ENCODE measurements around the gene KNDC1.

The KNDC1 gene

DNA sequence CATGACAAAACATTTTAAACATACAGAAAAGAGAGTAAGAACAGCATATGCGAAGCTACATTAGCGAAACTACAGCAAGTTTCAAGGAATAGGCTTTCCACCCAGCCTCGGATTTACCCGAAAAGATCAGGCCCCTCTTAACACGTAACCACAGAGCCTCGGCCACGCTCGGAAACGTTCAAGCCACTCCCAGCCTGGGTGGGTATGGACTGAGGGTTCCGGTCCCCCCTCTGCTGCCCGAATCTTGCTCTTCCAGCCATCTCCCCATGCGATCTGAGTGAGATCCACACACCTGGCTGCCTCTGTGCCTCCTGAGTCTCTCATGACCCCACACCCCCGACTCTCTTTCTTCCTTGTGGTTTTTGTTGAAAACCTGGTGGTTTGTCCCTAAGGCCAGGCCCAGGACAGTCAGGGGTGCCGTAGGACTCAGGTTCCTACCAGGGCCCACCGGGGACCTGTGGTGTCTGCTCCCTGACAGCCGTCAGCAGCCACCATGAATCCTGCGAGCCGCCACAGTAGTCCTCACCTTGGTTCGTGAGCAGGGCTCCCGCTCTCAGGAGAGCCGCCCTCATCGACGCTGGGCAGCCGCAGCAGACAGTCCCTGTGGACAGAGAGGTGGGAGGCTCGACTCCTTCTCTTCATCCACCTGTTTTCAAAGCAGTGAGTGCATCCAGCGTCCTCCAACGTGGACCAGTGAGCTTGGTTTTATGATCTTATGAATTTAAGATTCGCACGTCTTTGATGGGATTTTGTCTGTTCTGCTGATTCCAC lies 18.5 kb downstream of the KNDC1 start:
- DNase-seq (ENCODE audit: low spot score): no peak

DNA sequence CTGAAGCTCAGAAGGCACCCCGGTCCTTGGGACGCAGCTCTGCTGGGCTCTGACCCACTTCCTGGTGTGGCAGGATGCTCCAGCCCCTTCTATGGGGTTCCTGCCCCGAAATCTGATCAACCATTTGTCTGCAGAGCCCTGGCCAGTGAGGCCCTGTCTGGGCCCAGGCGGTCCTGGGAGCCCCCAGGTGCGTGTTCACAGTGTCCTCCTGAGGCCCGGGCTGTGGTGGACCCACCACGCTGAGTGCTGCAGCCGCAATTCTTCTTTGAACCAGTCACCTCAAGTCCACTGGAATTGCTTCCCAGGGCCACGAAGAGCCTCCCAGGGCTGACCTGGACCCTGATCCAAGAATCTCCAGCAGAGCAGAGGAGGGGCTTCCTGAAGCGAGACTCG lies 19.1 kb downstream of the KNDC1 start:
- DNase-seq (ENCODE audit: low spot score): no peak

DNA sequence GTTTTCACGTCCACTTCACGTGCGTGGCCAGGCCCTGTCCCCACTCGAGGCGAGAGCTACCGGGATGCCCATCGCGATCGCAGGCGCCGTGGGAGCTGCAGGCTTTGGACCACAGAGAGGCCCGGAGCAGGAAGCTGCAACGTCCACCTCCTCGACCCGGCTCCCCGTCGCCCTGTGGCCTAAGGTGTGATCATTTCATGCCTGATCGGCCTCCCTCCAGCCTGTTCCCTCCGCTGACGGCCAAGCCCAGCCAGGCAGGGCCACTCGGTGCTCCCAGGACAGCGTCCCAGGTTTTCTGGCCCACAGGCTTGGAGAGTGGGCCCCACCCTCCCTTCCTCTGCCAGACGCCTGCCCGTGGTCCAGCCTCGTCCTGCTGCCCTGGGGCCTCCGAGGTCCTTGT lies 19.6 kb downstream of the KNDC1 start:
- no peak for DNase-seq (ENCODE audit: low spot score)

DNA sequence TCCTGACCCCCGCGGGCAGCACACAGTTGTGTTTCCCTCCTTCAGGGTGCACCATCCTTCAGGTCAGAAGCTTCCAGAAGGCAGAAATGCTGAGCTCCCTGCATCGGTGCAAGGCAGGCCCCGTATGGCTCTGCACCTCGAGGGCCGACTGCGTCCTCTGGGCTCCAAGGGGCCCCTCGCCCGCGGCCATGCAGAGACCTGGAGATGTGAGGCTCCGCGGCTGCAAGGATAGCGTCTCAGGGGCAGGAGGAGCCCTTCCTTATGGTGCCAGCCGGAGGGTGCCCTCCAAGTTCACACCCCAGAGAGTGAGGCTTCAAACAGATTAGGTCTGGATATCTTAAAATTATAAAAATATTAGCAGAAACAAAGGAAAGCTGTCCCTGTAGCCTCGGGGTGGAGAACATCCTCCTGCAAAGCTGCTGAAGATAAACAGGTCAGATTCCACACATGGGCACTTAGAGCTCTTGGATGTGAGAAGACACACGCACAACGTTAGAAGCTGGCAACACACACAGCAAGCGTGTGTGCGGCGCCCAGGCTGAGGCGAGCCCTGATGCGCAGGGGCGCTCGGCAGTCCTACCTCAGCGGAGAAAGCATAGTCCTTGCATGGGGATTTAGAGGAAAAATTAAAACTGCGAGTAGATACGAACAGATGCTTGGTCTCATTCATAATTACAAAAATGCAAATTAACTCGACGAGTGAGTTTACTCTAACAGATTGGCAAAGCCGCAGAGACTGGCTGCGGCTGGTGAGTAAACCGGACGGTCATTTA lies 20.4 kb downstream of the KNDC1 start:
- DNase-seq (ENCODE audit: low spot score): no peak

DNA sequence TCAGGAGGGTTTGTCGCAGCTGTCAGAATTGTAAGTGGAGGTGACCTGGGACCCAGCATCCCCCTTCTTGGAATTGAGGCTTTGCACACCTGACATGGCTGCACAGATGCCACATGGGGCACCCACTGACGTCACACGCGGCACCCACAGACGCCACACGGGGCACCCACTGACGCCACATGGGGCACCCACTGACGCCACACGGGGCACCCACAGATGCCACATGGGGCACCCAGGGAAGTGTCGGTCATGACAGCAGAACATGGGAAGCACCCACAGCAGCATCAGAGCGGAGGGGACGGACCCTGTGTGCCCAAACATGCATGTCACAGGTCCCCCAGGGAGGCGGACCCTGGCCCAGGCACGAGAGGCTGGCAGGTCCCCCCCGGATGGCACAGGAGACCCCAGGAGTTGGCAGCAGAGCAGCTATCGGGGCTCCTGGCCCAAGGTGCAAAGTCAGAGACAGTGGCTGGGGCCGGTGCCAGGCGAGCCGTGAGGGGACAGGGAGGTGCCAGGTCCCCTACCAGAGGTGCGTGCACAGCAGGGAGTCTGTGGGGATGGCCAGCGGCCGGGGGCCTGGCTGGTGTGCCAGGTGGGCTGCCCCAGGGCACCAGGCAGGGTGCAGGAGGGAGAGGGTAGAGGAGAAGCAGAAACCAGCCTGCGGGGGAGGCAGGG lies 21.1 kb downstream of the KNDC1 start:
- no peak for DNase-seq (ENCODE audit: low spot score)

DNA sequence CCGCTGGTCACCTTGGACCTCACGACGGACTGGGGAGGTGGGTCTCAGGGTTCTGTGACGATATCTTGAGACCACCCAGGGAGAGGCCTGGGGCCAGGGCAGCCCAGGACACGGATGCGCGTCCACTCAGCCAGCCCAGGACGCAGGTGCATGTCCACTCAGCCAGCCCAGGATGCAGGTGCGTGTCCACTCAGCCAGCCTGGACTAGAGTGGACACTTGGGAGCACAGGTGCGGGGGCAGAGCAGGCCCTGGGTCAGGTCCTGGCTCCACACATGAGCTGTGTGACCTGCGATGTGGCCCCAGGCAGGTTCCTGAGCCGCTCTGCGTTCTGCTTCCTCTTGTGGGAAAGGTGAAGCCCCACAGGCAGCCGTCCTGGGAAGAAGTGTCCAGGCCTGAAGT lies 22.2 kb downstream of the KNDC1 start:
- DNase-seq (ENCODE audit: low spot score): no peak

DNA sequence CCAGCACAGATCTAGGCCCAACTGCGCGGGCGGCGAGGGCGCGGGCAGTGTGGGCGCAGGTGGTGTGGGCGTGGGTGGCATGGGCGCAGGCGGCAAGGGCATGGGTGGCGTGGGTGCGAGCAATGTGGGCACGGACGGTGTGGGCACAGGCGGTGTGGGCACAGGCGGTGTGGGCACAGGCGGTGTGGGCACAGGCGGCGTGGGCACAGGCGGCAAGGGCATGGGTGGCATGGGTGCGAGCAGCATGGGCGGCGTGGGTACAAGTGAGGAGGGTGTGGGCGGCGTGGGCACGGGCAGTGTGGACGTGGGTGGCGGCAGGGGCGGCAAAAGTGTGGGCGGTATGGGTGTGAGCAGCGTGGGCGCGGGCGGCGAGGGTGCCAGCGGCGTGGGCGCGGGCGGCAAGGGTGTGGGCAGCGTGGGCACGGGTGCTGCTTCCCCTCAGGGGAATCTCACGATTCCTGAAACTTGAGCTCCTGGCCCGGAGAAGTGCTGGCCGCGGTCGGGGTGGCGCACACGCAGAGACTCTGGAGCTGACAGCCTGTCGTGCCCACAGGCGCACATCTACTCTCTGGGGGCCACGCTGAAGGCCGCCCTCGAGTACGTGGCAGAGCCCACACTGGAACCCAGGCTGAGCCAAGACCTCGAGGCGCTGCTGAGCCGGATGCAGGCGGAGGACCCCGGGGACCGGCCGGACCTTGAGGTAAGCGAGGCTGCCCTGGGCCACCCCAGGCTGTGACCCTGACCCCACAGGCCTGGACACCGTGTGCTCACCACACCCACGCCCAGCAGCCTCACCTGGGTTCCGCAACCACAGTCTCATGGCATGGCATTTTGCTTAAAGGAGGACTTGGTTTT lies 23.0 kb downstream of the KNDC1 start:
- no peak for DNase-seq (ENCODE audit: low spot score)

DNA sequence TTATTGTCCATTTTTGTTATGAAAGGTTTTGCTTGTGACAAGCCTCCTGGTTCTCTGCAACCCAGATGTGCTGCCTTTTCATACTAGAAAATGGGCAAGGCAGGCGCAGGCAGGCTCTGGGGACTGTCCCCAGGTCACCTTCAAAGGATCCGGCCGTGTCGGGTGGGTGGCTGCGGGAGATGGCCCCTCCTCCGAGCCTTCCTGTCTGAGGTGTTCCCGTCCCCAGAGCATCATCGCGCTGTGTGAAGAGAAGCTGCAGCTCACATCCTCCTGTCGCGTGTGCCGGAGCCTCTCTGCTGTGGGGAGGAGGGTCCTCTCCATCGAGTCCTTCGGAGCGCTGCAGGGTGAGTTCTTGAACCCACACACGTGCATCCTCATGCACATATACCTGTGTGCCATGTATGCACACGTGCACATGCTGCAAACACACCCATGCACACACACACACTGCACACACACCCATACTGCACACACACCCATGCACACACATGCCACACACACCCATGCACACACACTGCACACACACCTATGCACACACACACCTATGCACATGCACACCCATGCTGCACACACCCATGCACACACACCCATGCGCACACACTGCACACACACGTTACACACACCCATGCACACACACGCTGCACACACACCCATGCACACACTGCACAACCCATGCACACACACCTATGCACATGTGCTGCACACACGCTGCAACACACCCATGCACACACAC lies 23.8 kb downstream of the KNDC1 start:
- DNase-seq (ENCODE audit: low spot score): no peak

DNA sequence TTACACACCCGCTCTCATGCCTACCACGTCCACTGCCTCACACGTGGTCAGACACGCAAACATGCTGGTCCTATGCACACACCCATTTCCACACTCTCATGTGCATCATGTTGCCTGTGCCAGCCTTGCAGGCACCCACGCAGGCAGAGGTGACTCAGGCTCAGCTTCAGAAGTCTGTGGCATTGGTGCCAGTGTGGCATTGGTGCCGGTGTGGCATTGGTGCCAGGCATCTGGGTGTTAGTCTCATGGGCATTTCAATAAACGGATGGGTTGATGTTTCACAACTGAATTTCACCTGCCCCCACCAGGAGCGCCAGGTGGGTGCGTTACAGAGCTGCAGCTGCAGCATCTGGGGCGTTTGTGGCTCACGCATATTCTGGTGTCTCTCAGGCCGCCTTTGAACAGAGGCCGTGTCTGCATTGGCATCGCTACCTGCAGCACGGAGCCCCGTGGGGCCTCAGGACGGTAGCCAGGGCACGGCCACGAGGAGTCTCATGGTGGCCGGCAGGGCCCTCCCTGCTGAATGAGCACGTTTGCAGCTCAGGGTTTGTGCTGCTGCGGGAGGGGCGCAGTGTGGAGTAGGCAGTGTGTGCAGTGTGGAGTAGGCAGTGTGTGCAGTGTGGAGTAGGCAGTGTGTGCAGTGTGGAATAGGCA lies 24.7 kb downstream of the KNDC1 start:
- DNase-seq (ENCODE audit: low spot score): no peak

DNA sequence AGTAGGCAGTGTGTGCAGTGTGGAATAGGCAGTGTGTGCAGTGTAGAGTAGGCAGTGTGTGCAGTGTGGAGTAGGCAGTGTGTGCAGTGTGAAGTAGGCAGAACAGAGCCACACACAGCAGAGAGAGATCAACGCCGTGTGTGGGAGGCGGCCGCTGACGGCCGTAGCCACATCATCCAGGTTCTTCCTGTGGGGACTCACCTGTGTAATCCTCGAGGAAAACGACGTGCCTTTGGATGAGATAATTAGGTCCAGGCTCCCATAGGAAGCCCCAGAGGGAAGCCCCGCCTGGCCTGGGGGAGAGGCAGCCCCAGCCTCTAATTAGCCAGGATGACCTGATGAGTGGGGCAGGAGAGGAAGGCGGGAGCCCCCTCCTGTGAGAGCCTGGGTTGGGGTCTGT lies 25.4 kb downstream of the KNDC1 start:
- no peak for DNase-seq (ENCODE audit: low spot score)

DNA sequence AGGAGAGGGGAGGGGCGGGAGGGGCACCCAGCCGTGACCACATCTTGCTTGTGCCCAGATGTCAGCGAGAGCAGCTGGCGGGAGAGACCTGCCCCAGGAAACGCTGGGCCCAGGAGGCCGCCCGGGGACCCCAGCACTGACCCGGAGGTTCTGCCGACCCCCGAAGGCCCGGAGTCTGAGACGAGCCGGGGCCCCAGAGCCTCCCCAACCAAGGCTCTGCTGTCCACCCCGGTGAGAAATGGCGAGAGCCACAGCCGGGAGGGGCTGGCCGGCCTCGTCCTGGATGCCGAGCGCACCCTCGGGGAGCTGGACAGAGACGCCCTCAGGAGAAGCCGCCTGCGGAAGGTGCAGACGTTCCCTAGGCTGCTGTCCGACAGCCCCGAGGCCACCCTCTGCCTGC lies 25.9 kb downstream of the KNDC1 start:
- no peak for DNase-seq (ENCODE audit: low spot score)

DNA sequence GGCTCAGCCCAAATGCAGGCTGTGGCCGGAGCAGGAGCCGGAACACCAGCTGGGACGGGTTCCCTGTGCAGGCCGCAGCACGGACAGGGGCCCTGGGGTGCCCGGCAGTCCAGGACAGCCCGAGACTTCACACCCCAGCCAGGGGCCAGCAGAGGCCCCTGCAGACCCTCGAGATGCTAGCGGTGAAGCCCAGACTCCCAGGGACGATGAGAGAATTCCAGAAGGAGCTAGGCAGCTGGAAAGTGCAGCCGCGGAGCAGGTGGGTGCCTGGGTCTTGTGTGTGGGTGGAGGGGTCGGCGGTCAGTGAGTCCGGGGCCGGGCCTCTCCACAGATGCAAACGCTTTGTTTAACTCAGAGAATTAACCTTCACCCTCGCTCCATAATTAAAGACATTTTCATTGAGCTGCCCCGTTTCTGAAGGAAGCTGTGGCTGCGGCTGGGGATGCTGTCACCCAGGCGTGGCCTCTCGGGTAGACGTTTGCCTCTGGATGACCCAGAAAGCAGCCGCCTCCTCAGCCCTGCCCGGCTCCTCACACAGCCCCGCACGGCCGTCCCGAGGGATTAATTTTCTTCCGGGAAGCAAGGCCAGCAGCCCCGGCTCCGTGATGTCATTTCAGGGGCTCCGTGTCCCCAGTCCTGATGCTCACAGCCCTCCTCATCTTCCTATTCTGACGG lies 26.5 kb downstream of the KNDC1 start:
- no peak for DNase-seq (ENCODE audit: low spot score)

DNA sequence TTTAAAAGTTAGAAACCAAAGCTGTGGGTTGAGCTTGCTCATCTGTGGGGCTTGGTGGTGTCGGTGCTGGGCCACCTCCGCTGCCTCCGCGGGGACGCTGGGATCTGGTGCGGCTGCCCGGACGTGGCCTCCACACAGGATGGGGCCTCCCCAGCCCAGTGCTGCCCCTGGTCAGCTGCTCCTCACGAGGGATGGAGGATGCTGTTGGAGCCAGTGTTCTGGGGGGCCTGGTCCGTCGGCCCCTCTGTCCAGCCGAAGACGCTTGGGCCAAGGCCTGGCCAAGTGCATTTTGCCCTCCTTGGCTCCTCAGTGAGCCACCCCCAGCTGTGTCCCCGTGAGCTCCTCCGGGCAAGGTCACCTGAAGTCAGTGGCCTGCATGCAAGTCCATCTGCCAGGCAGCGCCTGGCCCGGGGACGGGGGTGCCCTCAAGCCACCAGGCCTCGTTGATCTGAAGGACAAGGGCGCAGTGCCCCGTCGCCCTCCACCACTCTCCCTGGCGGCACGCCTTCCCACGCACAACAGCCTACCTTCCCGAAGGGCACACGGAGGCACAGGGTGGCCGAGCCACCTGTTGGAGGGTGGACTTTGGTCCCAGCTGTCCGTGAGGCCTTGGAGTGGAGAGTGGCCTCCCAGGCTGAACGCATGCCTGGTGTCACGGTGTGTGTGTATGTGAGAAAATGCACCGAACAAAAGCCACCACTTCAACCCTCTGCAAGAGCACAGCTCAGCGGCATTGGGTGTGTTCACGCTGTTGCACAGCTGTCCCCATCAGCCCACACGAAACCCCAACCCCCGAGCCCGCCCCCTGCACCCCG lies 27.3 kb downstream of the KNDC1 start:
- no peak for DNase-seq (ENCODE audit: low spot score)

DNA sequence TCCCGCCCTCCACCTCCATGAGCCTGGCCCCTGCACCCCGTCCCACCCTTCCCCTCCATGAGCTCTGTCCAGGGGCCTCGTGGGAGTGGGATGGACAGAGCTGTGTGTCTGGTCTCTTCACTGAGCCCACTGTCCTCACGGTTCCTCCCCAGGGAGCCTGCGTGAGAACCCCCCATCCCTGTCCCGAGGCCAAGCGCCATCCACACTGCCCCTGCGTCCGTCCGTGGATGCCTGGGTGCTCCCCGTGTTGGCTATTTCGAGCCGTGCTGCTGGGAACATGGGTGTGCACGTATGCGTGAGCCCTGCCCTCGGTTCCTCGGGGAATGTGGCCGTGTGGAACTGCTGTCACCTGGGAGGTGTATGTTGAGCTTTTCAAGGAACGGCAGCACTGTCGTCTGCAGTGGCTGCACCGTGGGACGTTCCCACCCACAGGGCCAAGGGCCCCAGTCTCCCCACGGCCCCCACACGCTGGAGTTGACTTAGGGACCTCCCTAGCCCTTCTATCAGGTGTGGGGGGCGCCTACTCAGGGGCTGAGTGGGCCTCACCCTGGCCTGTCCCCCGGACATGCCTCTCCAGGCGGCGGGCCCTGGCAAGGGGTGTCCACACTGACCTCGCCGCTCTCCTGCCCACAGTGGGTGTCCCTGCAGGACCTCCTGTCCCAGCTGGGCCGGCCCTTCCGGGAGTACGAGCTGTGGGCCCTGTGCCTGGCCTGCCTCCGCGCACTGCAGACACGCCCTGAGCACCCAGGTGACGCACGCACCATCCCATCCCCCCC lies 28.1 kb downstream of the KNDC1 start:
- DNase-seq (ENCODE audit: low spot score): no peak

DNA sequence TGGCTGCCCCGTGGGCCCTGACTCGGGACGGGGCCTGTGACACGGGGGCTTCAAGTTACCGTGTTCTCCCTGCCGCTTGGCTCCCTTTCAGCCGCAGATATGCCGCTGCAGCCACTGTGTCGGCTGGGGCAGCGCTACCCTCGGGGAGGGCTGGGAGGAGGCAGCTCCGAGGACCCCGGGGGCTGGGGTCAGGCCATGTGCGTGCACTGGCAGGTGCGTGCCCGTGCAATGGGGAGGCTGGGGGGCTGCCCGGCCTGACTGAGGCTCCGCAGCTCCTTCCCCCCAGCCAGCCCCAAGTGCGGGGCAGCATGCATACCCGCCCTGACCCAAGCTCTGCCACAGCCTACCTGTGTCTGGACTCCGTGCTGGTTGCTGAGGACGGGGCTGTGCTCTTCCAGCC lies 29.2 kb downstream of the KNDC1 start:
- DNase-seq (ENCODE audit: low spot score): no peak

DNA sequence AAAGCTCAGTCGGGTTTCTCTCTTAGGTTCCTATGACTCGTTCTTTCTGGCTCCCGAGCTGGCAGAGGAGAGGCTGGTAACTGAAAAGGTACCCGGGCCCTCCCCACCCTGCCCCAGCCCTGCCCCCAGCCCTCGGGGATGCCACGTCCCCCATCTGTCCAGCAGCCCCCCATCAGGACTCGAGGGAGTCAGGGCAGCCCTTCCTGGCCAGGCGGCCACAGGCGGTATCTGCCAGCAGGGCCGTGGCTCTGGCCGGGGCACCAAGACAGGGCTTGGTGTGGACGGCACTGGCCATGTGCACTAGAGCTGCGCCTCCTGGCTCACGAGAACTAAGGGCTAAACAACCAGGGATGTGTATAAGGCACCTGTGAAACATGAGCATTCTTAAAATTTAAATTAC lies 29.7 kb downstream of the KNDC1 start:
- no peak for DNase-seq (ENCODE audit: low spot score)

DNA sequence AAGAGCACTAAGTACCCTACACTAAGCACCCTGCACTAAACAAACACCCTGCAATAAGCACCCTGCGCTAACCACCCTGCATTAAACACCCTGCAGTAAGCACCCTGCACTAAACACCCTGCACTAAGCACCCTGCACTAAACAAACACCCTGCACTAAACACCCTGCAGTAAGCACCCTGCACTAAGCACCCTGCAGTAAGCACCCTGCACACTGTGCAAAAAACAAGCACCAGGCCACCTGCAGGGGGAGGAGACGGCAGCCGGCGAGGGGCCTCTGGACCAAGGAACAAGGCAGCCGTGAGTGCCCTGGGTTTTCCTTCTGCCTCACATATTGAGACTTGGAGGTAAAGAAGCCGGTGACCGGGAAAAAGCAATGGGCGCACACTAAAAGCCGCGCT lies 30.2 kb downstream of the KNDC1 start:
- DNase-seq (ENCODE audit: low spot score): no peak

DNA sequence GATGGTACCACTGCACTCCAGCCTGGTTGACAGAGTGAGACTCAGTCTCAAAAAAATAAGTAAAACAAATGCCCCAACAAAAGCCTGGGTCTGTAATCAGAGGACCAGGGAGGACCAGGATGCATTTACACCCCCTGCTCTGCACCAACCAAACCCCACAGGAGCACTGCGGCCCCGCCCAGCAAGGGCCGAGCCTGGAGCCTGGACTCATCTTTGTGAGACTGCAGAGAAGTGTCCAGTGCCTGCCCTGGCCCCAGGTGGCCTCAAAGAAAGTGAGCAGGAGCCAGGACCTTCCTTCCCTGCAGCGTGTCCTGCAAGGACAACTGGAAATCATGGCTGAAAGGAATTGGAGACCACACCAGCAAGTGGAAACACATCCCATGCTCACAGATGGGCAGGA lies 31.6 kb downstream of the KNDC1 start:
- no peak for DNase-seq (ENCODE audit: low spot score)

DNA sequence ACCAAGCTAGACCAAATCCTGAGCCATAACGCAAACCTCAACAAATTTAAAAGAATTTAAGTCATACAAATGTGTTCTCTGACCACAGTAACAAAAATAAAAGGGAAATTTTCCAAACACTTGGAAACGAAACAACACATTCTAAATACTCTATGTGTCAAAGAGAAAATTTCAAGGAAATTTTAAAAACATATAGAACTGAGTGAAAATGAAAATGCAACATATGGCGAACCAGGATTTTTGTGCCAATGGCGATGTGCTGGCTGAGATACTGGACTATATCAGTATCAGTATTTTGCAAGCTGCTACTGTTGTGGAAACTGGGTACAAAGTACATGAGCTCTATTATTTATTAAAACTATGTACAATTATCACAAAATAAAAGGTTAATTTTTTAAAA lies 34.1 kb downstream of the KNDC1 start:
- no peak for DNase-seq (ENCODE audit: low spot score)

Measured in hematopoietic multipotent progenitor cell treated with erythropoietin and hydrocortisone succinate and interleukin-3 and kit ligand, for 17 days (in vitro differentiated cells).